ENCODE data around the gene EEF1G.
"Not testable (repeated sequence)": the region's sequence is repeated elsewhere in the genome, so short reads cannot be mapped to it uniquely, and the experiment has no call there.

The EEF1G gene

DNA sequence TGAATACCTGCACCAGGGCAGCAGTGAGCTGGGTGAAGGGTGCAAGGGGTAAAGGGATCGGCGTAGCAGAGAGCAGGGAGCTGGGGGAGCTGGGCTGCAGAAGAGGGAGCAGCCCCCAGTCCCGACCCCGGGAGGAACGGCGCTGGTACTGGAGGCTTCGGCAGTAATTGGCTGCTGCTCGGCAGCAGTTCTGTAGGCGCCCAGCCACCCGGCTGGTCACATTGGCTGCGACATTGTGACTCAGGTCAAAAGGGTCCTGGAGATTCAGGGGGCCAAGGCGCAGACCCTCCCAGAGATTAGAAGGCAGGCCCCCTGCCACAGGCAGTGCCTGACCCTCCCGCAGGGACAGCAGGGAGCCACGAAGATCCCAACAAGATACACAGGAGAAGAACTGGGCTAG, 2.1 kb upstream of the EEF1G start:
- H3K4me3 ChIP-seq, result no peak overlapping the region
- TF ChIP-seq POLR2AphosphoS5 (IDR thresholded peaks at IDR 0.05; ENCODE audit: borderline replicate concordance, low read depth, low read length), result no peak
- TF ChIP-seq EZH2 (IDR thresholded peaks at IDR 0.05), result no peak
- TF ChIP-seq FOXP2 (optimal IDR thresholded peaks at IDR 0.05; ENCODE audit: control extremely low read depth, extremely low read length, insufficient read depth), result no peak
- no peak for DNase-seq (ENCODE audit: low read depth, low spot score)
- no peak overlapping the region for H3K27ac ChIP-seq
- H3K9ac ChIP-seq (ENCODE audit: insufficient read length), result no peak overlapping the region
- H3K9me3 ChIP-seq (ENCODE audit: low read depth, low read length), result no peaks in the 10 kb centered on the region
- H3K36me3 ChIP-seq (ENCODE audit: insufficient read depth, low read length), result peaks cover 57% of the 10 kb centered on the region

DNA sequence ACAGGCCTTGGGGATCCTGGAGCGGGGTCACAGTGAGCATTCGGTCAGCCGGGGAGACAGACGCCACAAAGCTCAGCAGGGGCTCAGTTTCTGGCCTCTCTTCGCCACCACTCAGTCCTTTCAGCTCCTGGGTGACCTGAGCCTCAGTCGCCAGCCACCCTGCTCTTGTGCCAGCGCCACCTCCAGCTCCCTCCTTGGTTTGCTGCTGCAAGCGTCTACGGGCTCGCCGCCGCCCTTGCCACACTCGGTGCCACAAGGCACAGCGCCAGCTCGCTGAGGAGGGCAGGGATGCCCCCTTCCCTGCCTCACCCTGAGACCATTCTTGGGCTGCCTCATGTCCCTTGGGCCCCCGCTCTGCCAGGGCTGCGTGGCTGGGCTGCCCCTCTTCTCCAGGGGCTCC, 1.5 kb upstream of the EEF1G start:
- no peak overlapping the region for H3K27ac ChIP-seq

DNA sequence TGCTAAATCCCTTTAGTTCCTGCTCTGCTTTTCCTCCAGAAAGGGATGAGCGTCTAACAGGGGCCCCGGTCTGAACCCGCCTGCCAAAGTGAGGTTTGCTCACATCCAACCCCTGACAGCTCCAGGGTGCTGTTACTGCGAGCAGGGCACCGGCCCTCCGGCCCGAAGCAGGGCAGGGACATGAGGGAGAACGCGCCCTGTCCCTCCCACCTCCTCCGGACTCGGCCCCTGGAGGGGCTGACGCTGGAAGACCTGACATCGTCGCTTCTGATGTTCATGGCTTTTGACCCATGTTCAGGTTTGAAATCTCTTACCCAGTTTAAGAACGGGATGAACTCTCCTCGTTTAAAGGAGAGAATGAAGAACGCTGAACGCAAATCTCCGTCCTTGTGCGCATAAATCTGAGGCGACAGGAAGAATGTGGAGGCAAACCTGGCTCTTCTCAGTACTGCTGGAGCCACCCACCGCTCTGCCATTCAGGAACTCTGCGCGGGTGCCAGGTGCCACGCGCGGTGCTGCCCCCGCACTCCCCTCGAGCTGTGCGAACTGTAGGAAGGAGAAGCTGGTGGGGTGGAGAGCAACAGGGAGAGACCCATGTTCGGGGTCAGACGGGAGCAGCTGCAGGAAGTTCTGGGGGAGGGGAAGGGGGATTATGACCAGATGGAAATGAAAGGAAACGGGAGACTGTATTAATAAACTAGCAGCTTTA, 826 bp upstream of the EEF1G start:
- peak overlapping the region; percentile 87 for H3K9ac ChIP-seq (ENCODE audit: insufficient read length)
- H3K36me3 ChIP-seq (ENCODE audit: insufficient read depth, low read length), result peaks cover 65% of the 10 kb centered on the region
- H3K9me3 ChIP-seq (ENCODE audit: low read depth, low read length), result no peaks in the 10 kb centered on the region
- peak overlapping the region; percentile 83 for H3K4me3 ChIP-seq
- H3K27ac ChIP-seq, result peak overlapping the region; percentile 47; the same call in 1 of the 2 replicates
- DNase-seq (ENCODE audit: low read depth, low spot score), result no peak
- no peak for TF ChIP-seq POLR2AphosphoS5 (IDR thresholded peaks at IDR 0.05; ENCODE audit: borderline replicate concordance, low read depth, low read length)
- TF ChIP-seq FOXP2 (optimal IDR thresholded peaks at IDR 0.05; ENCODE audit: control extremely low read depth, extremely low read length, insufficient read depth), result no peak
- TF ChIP-seq EZH2 (IDR thresholded peaks at IDR 0.05), result no peak

More for the DNA sequence above, 1.5 kb upstream of the EEF1G start:
- Histone ChIP-seq H3K9ac (ENCODE audit: insufficient read length) (peak overlapping the region; percentile 87), H3K36me3 (ENCODE audit: insufficient read depth, low read length) (peaks cover 61% of the 10 kb centered on the region), H3K4me3 (peak overlapping the region; percentile 83), H3K9me3 (ENCODE audit: low read depth, low read length) (no peaks in the 10 kb centered on the region)
- DNase-seq (ENCODE audit: low read depth, low spot score), result no peak
- TF ChIP-seq EZH2 (IDR thresholded peaks at IDR 0.05) (no peak), POLR2AphosphoS5 (IDR thresholded peaks at IDR 0.05; ENCODE audit: borderline replicate concordance, low read depth, low read length) (no peak), FOXP2 (optimal IDR thresholded peaks at IDR 0.05; ENCODE audit: control extremely low read depth, extremely low read length, insufficient read depth) (no peak)

DNA sequence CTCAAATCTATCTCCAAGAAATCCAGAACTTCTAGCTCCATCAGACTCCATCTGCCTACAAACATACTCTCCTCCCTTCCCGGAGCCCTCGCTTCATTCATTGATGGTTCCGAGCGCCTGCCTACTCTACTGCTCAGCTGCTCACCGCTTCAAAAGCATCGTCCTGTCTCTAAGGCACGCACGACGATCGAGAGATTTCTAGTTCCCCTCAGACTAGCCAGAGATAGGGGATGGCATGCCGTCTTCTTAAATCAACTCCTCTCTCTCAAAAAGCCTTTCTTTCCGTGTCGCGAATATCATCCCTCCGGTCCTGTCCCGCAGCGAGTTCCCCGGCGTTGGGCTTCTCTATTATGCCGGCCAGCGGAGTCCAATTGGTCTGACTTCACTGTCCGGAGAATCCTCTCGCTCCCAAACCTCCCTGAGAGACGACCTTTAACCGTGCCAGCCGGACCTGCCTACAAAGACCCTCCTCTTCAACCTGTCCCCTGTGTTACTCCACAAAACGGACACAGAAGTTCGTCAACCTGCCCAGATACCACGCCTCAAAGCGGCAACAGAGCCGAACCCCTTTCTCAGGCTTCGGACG, 592 bp downstream of the EEF1G start:
- peak overlapping the region; percentile 87 for H3K27ac ChIP-seq
- H3K9me3 ChIP-seq (ENCODE audit: low read depth, low read length), result no peaks in the 10 kb centered on the region
- peak overlapping the region; percentile 82 for H3K4me3 ChIP-seq
- no peak for DNase-seq (ENCODE audit: low read depth, low spot score)
- H3K9ac ChIP-seq (ENCODE audit: insufficient read length), result peak overlapping the region; percentile 96
- TF ChIP-seq FOXP2 (optimal IDR thresholded peaks at IDR 0.05; ENCODE audit: control extremely low read depth, extremely low read length, insufficient read depth) (no peak), EZH2 (IDR thresholded peaks at IDR 0.05) (no peak), POLR2AphosphoS5 (IDR thresholded peaks at IDR 0.05; ENCODE audit: borderline replicate concordance, low read depth, low read length) (no peak)
- H3K36me3 ChIP-seq (ENCODE audit: insufficient read depth, low read length), result peaks cover 66% of the 10 kb centered on the region

DNA sequence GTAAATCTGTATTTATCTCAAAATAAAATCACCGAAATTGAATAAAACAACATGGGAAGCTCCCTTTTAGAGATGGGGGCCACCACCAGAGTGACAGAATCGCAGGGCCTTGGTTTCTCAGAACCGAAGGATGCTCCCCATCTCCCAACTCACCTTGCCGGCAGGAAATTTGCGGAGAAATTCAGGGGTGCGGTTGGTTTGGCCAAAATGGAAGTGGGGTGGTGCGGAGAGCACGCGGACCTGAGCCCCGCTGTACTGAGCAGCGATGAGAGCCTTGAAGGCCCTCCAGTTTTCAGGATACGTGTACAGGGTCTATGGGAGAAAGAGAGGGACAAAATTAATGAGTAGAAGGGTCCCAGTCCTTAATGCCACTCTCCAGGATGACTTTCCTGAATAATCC, 1.3 kb downstream of the EEF1G start:
- peak overlapping the region; percentile 87 for H3K27ac ChIP-seq
- H3K9me3 ChIP-seq (ENCODE audit: low read depth, low read length), result no peaks in the 10 kb centered on the region
- DNase-seq (ENCODE audit: low read depth, low spot score), result no peak
- TF ChIP-seq FOXP2 (optimal IDR thresholded peaks at IDR 0.05; ENCODE audit: control extremely low read depth, extremely low read length, insufficient read depth), result no peak
- TF ChIP-seq EZH2 (IDR thresholded peaks at IDR 0.05), result no peak
- TF ChIP-seq POLR2AphosphoS5 (IDR thresholded peaks at IDR 0.05; ENCODE audit: borderline replicate concordance, low read depth, low read length), result no peak; the same call in 1 of the 2 replicates
- H3K4me3 ChIP-seq, result peak overlapping the region; percentile 82
- H3K9ac ChIP-seq (ENCODE audit: insufficient read length), result peak overlapping the region; percentile 96
- H3K36me3 ChIP-seq (ENCODE audit: insufficient read depth, low read length), result peaks cover 69% of the 10 kb centered on the region

DNA sequence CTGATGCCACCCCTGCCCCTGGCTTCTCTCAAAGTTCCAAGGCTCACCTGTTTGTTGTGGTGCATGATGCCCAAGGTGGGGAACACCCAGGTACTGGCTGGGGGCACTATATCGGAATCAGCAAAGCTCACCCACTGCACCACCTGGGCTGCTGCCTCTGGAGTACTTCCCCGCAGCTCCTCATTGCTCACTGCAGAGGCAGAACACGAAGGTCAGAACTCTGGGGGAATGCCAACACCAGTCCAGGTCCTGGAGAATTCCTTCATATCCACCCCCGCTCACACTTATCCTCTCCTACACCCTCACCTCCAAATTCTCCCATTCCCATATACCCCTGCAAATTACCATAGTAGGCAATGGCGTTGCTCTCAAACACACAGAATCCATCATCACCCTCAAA, 2.2 kb downstream of the EEF1G start:
- H3K4me3 ChIP-seq, result peak overlapping the region; percentile 82
- H3K9me3 ChIP-seq (ENCODE audit: low read depth, low read length); DNase-seq (ENCODE audit: low read depth, low spot score): not testable (repeated sequence)
- peak overlapping the region; percentile 87 for H3K27ac ChIP-seq
- H3K9ac ChIP-seq (ENCODE audit: insufficient read length), result peak overlapping the region; percentile 96
- H3K36me3 ChIP-seq (ENCODE audit: insufficient read depth, low read length), result peaks cover 73% of the 10 kb centered on the region

DNA sequence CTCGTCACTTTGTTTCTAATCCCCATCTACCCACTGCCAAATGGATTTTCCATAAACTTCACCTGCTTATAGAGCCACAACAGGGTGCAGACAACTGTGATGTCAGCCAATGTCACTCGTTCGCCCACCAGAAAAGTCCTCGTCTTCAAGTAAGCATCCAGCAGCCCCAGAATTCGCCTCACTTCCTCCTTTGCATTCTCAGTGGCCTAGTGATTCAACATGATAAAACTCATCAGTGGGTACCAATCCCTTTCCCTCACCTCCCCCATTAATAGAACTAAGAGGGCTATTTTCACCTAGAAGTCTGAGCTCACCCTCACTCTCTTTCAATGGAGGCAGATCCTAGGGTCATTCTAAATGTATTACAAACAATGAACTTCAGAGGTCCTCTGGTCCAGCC, 2.8 kb downstream of the EEF1G start:
- peaks cover 73% of the 10 kb centered on the region for H3K36me3 ChIP-seq (ENCODE audit: insufficient read depth, low read length)

DNA sequence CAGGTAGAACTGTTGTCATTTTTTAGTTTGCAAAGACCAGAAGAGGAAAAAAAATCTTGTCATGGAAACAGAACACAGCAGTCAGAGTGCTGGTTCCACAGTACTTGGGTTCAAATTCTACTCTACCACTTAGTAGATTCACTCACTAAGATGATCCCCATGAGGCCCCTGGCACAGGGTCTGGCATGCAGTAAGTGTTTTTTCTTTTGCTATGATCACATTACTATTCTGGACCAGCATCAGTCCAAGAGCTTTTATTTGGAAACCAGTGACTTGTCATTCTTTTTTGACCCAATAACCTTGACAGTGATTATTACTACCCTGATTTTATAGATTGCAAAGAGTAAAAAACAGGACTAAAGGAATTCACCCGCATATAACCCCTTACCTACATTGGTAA, 4.1 kb downstream of the EEF1G start:
- DNase-seq (ENCODE audit: low read depth, low spot score), result no peak
- H3K9me3 ChIP-seq (ENCODE audit: low read depth, low read length), result no peaks in the 10 kb centered on the region
- H3K36me3 ChIP-seq (ENCODE audit: insufficient read depth, low read length), result peaks cover 80% of the 10 kb centered on the region
- no peak overlapping the region for H3K4me3 ChIP-seq
- H3K9ac ChIP-seq (ENCODE audit: insufficient read length), result peak overlapping the region; percentile 47
- TF ChIP-seq POLR2AphosphoS5 (IDR thresholded peaks at IDR 0.05; ENCODE audit: borderline replicate concordance, low read depth, low read length), result no peak
- TF ChIP-seq FOXP2 (optimal IDR thresholded peaks at IDR 0.05; ENCODE audit: control extremely low read depth, extremely low read length, insufficient read depth), result no peak
- TF ChIP-seq EZH2 (IDR thresholded peaks at IDR 0.05), result no peak
- H3K27ac ChIP-seq, result no peak overlapping the region

More for the DNA sequence above, 2.8 kb downstream of the EEF1G start:
- not testable (repeated sequence) for H3K27ac ChIP-seq; DNase-seq (ENCODE audit: low read depth, low spot score); H3K9ac ChIP-seq (ENCODE audit: insufficient read length); H3K9me3 ChIP-seq (ENCODE audit: low read depth, low read length)
- peak overlapping the region; percentile 82; the same call in 1 of the 2 replicates for H3K4me3 ChIP-seq

Measured in SK-N-MC (cell line).